ENCODE data around the gene PPP2R5A. TPM values are rescaled to one million over a fixed set of nuclear protein-coding genes. Genes with fewer than 3 reads are reported as not detected.

PPP2R5A gene
- polyA plus RNA-seq, 1 experiment = 10.2 TPM

DNA sequence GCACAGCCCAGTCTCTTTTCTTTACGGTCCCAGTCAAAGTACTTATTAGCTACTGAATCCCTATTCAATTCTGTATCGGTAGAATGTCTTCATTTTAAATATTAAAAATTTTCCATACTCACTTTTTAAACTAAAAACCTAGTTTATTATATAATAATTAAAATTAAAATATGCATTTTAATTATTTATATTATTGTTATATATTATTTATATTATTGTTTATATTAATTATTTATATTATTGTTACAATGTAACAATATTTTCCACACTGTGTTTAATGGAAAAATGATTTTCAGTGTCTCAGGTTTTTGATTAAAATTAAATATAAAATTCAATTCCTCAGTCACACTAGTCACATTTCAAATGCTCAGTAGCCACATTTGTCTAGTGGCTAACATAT is 18.2 kb upstream of the PPP2R5A start:
- ChIA-PET CTCF (interaction anchor here (0.7 to 1.0 kb wide), 3 partner anchors 8 to 196 kb away, joined by 3 read pairs; no protein-coding TSS in a partner anchor), POLR2A (no interaction called here)
- no peak overlapping the region for H3K4me3 ChIP-seq (ENCODE audit: low read depth, low read length)
- H3K27me3 ChIP-seq (ENCODE audit: control insufficient read depth, insufficient read depth, low read length) = peaks cover 5% of the 10 kb centered on the region; the same call in 1 of the 2 replicates
- H3K36me3 ChIP-seq (ENCODE audit: control insufficient read depth, insufficient read depth, low read length) = no peaks in the 10 kb centered on the region
- TF ChIP-seq, protein P1, sequence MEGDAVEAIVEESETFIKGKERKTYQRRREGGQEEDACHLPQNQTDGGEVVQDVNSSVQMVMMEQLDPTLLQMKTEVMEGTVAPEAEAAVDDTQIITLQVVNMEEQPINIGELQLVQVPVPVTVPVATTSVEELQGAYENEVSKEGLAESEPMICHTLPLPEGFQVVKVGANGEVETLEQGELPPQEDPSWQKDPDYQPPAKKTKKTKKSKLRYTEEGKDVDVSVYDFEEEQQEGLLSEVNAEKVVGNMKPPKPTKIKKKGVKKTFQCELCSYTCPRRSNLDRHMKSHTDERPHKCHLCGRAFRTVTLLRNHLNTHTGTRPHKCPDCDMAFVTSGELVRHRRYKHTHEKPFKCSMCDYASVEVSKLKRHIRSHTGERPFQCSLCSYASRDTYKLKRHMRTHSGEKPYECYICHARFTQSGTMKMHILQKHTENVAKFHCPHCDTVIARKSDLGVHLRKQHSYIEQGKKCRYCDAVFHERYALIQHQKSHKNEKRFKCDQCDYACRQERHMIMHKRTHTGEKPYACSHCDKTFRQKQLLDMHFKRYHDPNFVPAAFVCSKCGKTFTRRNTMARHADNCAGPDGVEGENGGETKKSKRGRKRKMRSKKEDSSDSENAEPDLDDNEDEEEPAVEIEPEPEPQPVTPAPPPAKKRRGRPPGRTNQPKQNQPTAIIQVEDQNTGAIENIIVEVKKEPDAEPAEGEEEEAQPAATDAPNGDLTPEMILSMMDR (IDR thresholded peaks at IDR 0.05; ENCODE audit: insufficient read depth, low read depth, low read length) = no peak
- DNase-seq (ENCODE audit: low read depth) = no peak

DNA sequence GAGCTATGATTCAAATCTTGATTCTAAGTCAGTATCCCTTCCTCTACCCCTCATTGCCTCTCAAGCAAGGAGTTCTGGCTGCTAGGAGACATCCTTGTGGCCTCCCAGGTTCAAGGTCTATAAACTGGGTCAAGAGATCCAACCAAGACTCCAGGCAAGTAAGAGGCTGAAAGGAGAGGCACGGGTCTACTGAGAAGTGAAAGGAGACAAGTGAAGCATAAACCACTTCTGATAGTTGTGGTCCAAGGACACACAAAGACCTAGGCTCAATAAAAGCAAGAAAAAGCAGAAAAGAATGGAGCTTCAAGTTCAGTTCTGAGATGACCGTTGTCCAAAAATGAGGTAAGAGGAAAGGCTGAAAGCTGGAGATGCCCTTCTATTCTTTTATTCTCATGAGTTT is 17.8 kb upstream of the PPP2R5A start:
- TF ChIP-seq, protein P1 (IDR thresholded peaks at IDR 0.05; ENCODE audit: insufficient read depth, low read depth, low read length) = no peak
- no peak overlapping the region for H3K4me3 ChIP-seq (ENCODE audit: low read depth, low read length)
- H3K27me3 ChIP-seq (ENCODE audit: control insufficient read depth, insufficient read depth, low read length) = peaks cover 5% of the 10 kb centered on the region; the same call in 1 of the 2 replicates
- no peaks in the 10 kb centered on the region for H3K36me3 ChIP-seq (ENCODE audit: control insufficient read depth, insufficient read depth, low read length)
- ChIA-PET POLR2A (no interaction called here), CTCF (interaction anchor here (0.7 to 1.0 kb wide), 2 partner anchors 9 to 18 kb away, joined by 3 read pairs; no protein-coding TSS in a partner anchor)
- DNase-seq (ENCODE audit: low read depth) = no peak

DNA sequence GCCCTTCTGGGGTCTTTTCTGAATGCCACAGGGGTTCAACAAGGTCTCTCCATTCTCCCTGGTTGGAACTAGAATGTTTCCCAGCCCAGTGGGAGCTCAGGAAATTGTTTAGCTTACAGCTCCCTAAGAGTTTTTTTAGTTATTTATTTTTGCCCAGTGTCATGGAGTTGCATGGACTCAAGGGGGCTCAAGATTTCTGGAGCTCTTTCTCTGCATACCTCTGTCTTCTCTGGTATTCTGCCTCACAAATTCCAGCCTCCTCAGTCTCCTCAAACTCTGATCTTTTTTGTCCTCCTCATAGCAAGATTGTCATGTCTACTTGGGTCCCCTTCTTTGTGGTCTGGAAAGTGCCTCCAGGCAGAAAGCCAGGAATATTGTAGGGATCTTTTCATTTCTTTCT is 15.9 kb upstream of the PPP2R5A start:
- Histone ChIP-seq H3K27me3 (ENCODE audit: control insufficient read depth, insufficient read depth, low read length) (peaks cover 5% of the 10 kb centered on the region; the same call in 1 of the 2 replicates), H3K4me3 (ENCODE audit: low read depth, low read length) (no peak overlapping the region), H3K36me3 (ENCODE audit: control insufficient read depth, insufficient read depth, low read length) (no peaks in the 10 kb centered on the region)
- CTCF ChIA-PET = interaction anchor here (1.1 kb wide), 1 partner anchor 50 kb away, joined by 4 read pairs; no protein-coding TSS in a partner anchor
- POLR2A ChIA-PET = no interaction called here
- DNase-seq (ENCODE audit: low read depth) = no peak
- TF ChIP-seq, protein P1 (IDR thresholded peaks at IDR 0.05; ENCODE audit: insufficient read depth, low read depth, low read length) = no peak

DNA sequence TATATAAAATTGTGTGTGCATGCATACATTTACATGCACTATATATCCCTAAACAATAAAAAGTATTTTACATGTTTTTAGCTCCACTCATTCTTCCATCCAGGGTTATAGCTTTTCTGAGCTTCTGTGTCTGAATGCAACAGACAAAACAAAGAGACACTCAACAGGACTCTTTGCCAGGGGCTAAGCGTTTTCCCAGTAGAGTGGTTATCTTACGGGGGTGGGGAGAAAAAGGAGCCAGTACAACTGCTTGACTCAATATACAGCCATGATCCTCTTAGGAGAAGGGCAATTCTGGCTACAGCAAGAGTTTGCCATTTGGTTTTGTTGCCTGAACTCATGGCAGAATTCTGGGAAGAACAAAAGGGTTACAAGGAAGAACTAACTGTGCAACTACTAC is 14.6 kb upstream of the PPP2R5A start:
- Histone ChIP-seq H3K4me3 (ENCODE audit: low read depth, low read length) (no peak overlapping the region), H3K36me3 (ENCODE audit: control insufficient read depth, insufficient read depth, low read length) (no peaks in the 10 kb centered on the region), H3K27me3 (ENCODE audit: control insufficient read depth, insufficient read depth, low read length) (peaks cover 5% of the 10 kb centered on the region; the same call in 1 of the 2 replicates)
- ChIA-PET CTCF (interaction anchor here (1.1 kb wide), 1 partner anchor 51 kb away, joined by 4 read pairs; no protein-coding TSS in a partner anchor), POLR2A (no interaction called here)
- no peak for DNase-seq (ENCODE audit: low read depth)
- TF ChIP-seq, protein P1 (IDR thresholded peaks at IDR 0.05; ENCODE audit: insufficient read depth, low read depth, low read length) = no peak

DNA sequence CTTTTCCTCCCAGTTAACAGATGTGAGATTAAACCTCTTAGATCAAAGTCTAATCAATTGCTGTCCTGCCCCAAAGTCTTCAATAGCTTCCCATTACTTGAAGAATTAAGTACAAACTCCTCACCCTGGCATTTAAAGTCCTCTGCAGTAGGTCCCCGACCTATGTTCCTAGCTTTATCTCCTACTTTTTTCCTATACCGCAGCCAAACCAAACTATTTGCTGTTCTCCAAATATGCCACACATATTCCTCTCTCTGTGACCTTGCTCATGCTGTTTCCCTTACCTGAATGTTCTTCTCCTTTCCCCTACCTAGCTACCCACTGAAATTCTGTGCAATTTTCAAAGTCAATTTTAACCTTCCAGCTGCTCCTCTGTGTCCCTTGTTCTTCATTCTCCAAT is 14.0 kb upstream of the PPP2R5A start:
- POLR2A ChIA-PET = no interaction called here
- no peak for DNase-seq (ENCODE audit: low read depth)
- CTCF ChIA-PET = no interaction called here
- Histone ChIP-seq H3K36me3 (ENCODE audit: control insufficient read depth, insufficient read depth, low read length) (no peaks in the 10 kb centered on the region), H3K27me3 (ENCODE audit: control insufficient read depth, insufficient read depth, low read length) (peaks cover 5% of the 10 kb centered on the region; the same call in 1 of the 2 replicates), H3K4me3 (ENCODE audit: low read depth, low read length) (no peak overlapping the region)
- TF ChIP-seq, protein P1 (IDR thresholded peaks at IDR 0.05; ENCODE audit: insufficient read depth, low read depth, low read length) = no peak

All from BJ (cell line).